Neural cell (in vitro differentiated cells): ENCODE measurements around the gene TRERF1. TPM values are rescaled to one million over a fixed set of nuclear protein-coding genes. Genes with fewer than 3 reads are reported as not detected.

ENCODE experiments used
- H2AFZ ChIP-seq: fragments of 200-600, 300-800 bp; sonication (generic), shearing (Covaris generic); 2 replicates; pipeline ENCODE4 v1.6.0; 2014; ENCODE audit warnings: low read depth, mild to moderate bottlenecking, antibody characterized with exemption, low read length, moderate library complexity
- H3F3A ChIP-seq: fragments of 200-600 bp; shearing (Covaris generic); 2 replicates; pipeline ENCODE4 v1.6.1; 2016; ENCODE audit warnings: mild to moderate bottlenecking, moderate library complexity, mixed read lengths, antibody characterized with exemption, low read length; ENCODE audit not compliant: insufficient read depth, poor library complexity, severe bottlenecking
- H3K27ac ChIP-seq: fragments of 200-600, 300-800 bp; sonication (generic), shearing (Covaris generic); 2 replicates; pipeline ENCODE4 v1.5.1; 2014; ENCODE audit warnings: mild to moderate bottlenecking, low read length, moderate library complexity
- H3K27me3 ChIP-seq: fragments of 300-800, 200-600 bp; sonication (generic), shearing (Covaris generic); 2 replicates; pipeline ENCODE4 v1.6.0; 2014; ENCODE audit warnings: mild to moderate bottlenecking, low read depth, low read length, moderate library complexity; ENCODE audit not compliant: insufficient read depth
- H3K36me3 ChIP-seq: fragments of 300-800, 200-600 bp; sonication (generic), shearing (Covaris generic); 2 replicates; pipeline ENCODE4 v1.5.1; 2014; ENCODE audit warnings: mild to moderate bottlenecking, antibody characterized with exemption, low read length, moderate library complexity; ENCODE audit not compliant: insufficient read depth
- H3K4me2 ChIP-seq: fragments of 300-800, 200-600 bp; sonication (generic), shearing (Covaris generic); 2 replicates; pipeline ENCODE4 v1.6.0; 2014; ENCODE audit warnings: mild to moderate bottlenecking, low read length
- H3K4me3 ChIP-seq: fragments of 300-800, 200-600 bp; sonication (generic), shearing (Covaris generic); 2 replicates; pipeline ENCODE4 v1.5.1; 2014; ENCODE audit warnings: mild to moderate bottlenecking, low read length, moderate library complexity
- H3K79me2 ChIP-seq: fragments of 200-600 bp; shearing (Covaris generic); replicated peaks from 2 replicates; pipeline ENCODE4 v1.6.0; 2014; ENCODE audit warnings: mild to moderate bottlenecking, low read length, moderate library complexity; ENCODE audit not compliant: insufficient read depth
- H3K9ac ChIP-seq: fragments of 300-800, 200-600 bp; sonication (generic), shearing (Covaris generic); 2 replicates; pipeline ENCODE4 v1.6.1; 2016; ENCODE audit warnings: mild to moderate bottlenecking, low read length, mixed read lengths
- H3K9me2 ChIP-seq: fragments of 200-600 bp; shearing (Covaris generic); 2 replicates; pipeline ENCODE4 v1.6.1; 2016; ENCODE audit warnings: mild to moderate bottlenecking, low read length, mixed read lengths; ENCODE audit not compliant: insufficient read depth
- H3K9me3 ChIP-seq: fragments of 200-600, 300-800 bp; sonication (generic), shearing (Covaris generic); 2 replicates; pipeline ENCODE4 v1.6.1; 2016; ENCODE audit warnings: mild to moderate bottlenecking, mixed run types, low read length, moderate library complexity, mixed read lengths
- H4K20me1 ChIP-seq: fragments of 200-600 bp; shearing (Covaris generic); 2 replicates; pipeline ENCODE4 v1.6.1; 2016; ENCODE audit warnings: mild to moderate bottlenecking, mixed run types; ENCODE audit not compliant: insufficient read depth
- EP300 ChIP-seq: fragments of 450-650 bp; conservative IDR thresholded peaks from 2 replicates; pipeline ENCODE4 v1.6.1; 2014; ENCODE audit warnings: antibody characterized with exemption, mild to moderate bottlenecking, moderate library complexity; ENCODE audit not compliant: poor library complexity, severe bottlenecking
- EZH2 ChIP-seq: fragments of 200-600, 300-800 bp; shearing (Covaris generic), sonication (generic); IDR thresholded peaks from 2 replicates; pipeline ENCODE4 v1.6.1; 2014; ENCODE audit warnings: antibody characterized with exemption, low read length, borderline replicate concordance, mild to moderate bottlenecking; ENCODE audit not compliant: insufficient read depth, poor library complexity, severe bottlenecking
- MXI1 ChIP-seq: fragments of 450-650 bp; conservative IDR thresholded peaks from 2 replicates; pipeline ENCODE4 v1.6.1; 2014; ENCODE audit warnings: antibody characterized with exemption, mild to moderate bottlenecking; ENCODE audit not compliant: poor library complexity, severe bottlenecking
- POLR2AphosphoS5 ChIP-seq: IDR thresholded peaks from 2 replicates; pipeline ENCODE4 v1.6.1; 2012
- RAD21 ChIP-seq: fragments of 450-650 bp; conservative IDR thresholded peaks from 2 replicates; pipeline ENCODE4 v1.6.1; 2014; ENCODE audit warnings: antibody characterized with exemption, mild to moderate bottlenecking, moderate library complexity
- SMC3 ChIP-seq: fragments of 450-650 bp; conservative IDR thresholded peaks from 2 replicates; pipeline ENCODE4 v1.6.1; 2014; ENCODE audit warnings: antibody characterized with exemption, mild to moderate bottlenecking, moderate library complexity; ENCODE audit not compliant: poor library complexity
- TAF1 ChIP-seq: IDR thresholded peaks from 2 replicates; pipeline ENCODE4 v1.6.1; 2012; ENCODE audit warnings: low read depth
- polyA plus RNA-seq: library from polyadenylated mRNA; depleted of rRNA; stranded (reverse); fragments of >200 nt; gene quantifications from 2 replicates; pipeline ENCODE4 v1.2.3, GENCODE V29; 2014
- TF ChIP-seq, protein P1 (sequence below): IDR thresholded peaks from 2 replicates; pipeline ENCODE4 v1.6.1; 2012; ENCODE audit warnings: borderline replicate concordance
- TF ChIP-seq, protein P2 (sequence below): fragments of 450-650 bp; IDR thresholded peaks from 2 replicates; pipeline ENCODE4 v1.5.1; 2014; ENCODE audit warnings: antibody characterized with exemption, mild to moderate bottlenecking, moderate library complexity; ENCODE audit not compliant: poor library complexity, severe bottlenecking

The TRERF1 gene
- polyA plus RNA-seq, 1 donor from 2014 or later = 4.5 TPM

DNA sequence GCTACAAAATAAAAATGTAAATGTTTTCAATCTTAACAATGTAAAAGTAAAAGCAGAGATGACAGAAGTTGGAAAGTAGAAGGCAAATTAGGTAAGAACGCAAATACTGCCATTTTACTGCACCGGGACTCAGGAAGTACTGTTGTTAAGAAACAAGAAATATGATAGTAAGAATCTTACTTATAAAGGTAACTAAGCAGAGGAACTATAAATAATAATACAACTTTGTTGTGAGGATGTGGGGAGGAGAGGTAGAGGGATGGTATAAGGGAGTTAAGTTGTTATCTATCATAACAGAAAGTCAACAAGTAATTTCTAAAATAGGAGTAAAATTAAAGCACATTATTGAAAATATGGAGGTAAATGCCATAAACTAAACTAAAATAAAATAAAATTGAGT, 129.8 kb downstream of the TRERF1 start:
- Histone ChIP-seq H3K4me3 (no peak overlapping the region), H3K36me3 (no peaks in the 10 kb centered on the region), H3K27ac (no peak overlapping the region), H3F3A (no peaks in the 10 kb centered on the region), H4K20me1 (no peaks in the 10 kb centered on the region), H3K9me3 (no peaks in the 10 kb centered on the region), H3K27me3 (no peaks in the 10 kb centered on the region), H3K79me2 (no peaks in the 10 kb centered on the region), H3K4me2 (no peak overlapping the region), H2AFZ (no peak overlapping the region), H3K9me2 (no peaks in the 10 kb centered on the region), H3K9ac (no peak overlapping the region)
- TF ChIP-seq SMC3 = no peak
- no peak for TF ChIP-seq EZH2
- TF ChIP-seq TAF1 = no peak
- no peak for TF ChIP-seq EP300
- TF ChIP-seq, protein P1, sequence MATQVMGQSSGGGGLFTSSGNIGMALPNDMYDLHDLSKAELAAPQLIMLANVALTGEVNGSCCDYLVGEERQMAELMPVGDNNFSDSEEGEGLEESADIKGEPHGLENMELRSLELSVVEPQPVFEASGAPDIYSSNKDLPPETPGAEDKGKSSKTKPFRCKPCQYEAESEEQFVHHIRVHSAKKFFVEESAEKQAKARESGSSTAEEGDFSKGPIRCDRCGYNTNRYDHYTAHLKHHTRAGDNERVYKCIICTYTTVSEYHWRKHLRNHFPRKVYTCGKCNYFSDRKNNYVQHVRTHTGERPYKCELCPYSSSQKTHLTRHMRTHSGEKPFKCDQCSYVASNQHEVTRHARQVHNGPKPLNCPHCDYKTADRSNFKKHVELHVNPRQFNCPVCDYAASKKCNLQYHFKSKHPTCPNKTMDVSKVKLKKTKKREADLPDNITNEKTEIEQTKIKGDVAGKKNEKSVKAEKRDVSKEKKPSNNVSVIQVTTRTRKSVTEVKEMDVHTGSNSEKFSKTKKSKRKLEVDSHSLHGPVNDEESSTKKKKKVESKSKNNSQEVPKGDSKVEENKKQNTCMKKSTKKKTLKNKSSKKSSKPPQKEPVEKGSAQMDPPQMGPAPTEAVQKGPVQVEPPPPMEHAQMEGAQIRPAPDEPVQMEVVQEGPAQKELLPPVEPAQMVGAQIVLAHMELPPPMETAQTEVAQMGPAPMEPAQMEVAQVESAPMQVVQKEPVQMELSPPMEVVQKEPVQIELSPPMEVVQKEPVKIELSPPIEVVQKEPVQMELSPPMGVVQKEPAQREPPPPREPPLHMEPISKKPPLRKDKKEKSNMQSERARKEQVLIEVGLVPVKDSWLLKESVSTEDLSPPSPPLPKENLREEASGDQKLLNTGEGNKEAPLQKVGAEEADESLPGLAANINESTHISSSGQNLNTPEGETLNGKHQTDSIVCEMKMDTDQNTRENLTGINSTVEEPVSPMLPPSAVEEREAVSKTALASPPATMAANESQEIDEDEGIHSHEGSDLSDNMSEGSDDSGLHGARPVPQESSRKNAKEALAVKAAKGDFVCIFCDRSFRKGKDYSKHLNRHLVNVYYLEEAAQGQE = no peak
- TF ChIP-seq RAD21 = no peak
- TF ChIP-seq, protein P2, sequence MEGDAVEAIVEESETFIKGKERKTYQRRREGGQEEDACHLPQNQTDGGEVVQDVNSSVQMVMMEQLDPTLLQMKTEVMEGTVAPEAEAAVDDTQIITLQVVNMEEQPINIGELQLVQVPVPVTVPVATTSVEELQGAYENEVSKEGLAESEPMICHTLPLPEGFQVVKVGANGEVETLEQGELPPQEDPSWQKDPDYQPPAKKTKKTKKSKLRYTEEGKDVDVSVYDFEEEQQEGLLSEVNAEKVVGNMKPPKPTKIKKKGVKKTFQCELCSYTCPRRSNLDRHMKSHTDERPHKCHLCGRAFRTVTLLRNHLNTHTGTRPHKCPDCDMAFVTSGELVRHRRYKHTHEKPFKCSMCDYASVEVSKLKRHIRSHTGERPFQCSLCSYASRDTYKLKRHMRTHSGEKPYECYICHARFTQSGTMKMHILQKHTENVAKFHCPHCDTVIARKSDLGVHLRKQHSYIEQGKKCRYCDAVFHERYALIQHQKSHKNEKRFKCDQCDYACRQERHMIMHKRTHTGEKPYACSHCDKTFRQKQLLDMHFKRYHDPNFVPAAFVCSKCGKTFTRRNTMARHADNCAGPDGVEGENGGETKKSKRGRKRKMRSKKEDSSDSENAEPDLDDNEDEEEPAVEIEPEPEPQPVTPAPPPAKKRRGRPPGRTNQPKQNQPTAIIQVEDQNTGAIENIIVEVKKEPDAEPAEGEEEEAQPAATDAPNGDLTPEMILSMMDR = no peak
- no peak for TF ChIP-seq POLR2AphosphoS5
- no peak for TF ChIP-seq MXI1

DNA sequence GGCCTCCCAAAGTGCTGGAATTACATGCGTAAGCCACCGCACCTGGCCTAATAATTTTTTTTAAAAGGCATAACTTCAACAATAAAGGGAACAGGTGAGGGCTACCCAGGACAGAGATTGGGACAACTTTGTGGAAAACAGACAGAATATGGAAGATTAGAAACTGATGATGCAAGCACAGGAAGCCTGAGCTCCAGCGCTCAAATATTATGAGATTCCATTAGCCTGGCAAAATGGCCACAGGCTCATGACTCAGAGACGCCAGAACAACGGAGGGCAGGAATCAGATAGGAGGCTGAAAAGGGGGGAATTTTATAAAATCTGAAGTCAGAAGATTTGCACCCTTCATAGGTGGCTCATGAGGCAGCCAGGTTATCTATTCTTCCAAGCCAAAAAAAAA, 131.0 kb downstream of the TRERF1 start:
- H3K36me3 ChIP-seq = no peaks in the 10 kb centered on the region
- H3K4me2 ChIP-seq = no peak overlapping the region
- H3F3A ChIP-seq = no peaks in the 10 kb centered on the region
- TF ChIP-seq MXI1 (no peak), RAD21 (no peak), POLR2AphosphoS5 (no peak), TAF1 (no peak), SMC3 (no peak), EZH2 (no peak), EP300 (no peak)
- TF ChIP-seq, protein P2 = no peak
- TF ChIP-seq, protein P1 = no peak
- no peak overlapping the region for H3K9ac ChIP-seq
- H2AFZ ChIP-seq = no peak overlapping the region
- H4K20me1 ChIP-seq = no peaks in the 10 kb centered on the region
- H3K27me3 ChIP-seq = no peaks in the 10 kb centered on the region
- no peaks in the 10 kb centered on the region for H3K79me2 ChIP-seq
- H3K9me3 ChIP-seq = no peaks in the 10 kb centered on the region
- no peak overlapping the region for H3K27ac ChIP-seq
- H3K9me2 ChIP-seq = no peaks in the 10 kb centered on the region
- no peak overlapping the region for H3K4me3 ChIP-seq
